NT2/D1 (cell line): ENCODE data around the gene MMP26.

ENCODE experiments used
- DNase-seq: peaks from one replicate; pipeline ENCODE4 v3.0.0-alpha.2; 2011; ENCODE audit warnings: low read depth, low spot score
- H3K27me3 ChIP-seq: 2 replicates; pipeline ENCODE4 v1.6.0; 2011; ENCODE audit warnings: mild to moderate bottlenecking; ENCODE audit not compliant: insufficient read length, insufficient read depth
- H3K36me3 ChIP-seq: 2 replicates; pipeline ENCODE4 v1.6.1; 2011; ENCODE audit warnings: mild to moderate bottlenecking, low read length, mixed read lengths; ENCODE audit not compliant: insufficient read depth, insufficient read length
- H3K4me1 ChIP-seq: 2 replicates; pipeline ENCODE4 v1.5.1; 2011; ENCODE audit not compliant: insufficient read depth, insufficient read length
- H3K4me3 ChIP-seq: 2 replicates; pipeline ENCODE4 v1.5.1; 2011; ENCODE audit warnings: low read depth; ENCODE audit not compliant: insufficient read length
- H3K9ac ChIP-seq: 2 replicates; pipeline ENCODE4 v1.6.0; 2011; ENCODE audit warnings: low read depth; ENCODE audit not compliant: insufficient read length
- H3K9me3 ChIP-seq: 2 replicates; pipeline ENCODE4 v1.5.1; 2011; ENCODE audit warnings: mild to moderate bottlenecking, low read length; ENCODE audit not compliant: insufficient read depth
- SUZ12 ChIP-seq: IDR thresholded peaks from 2 replicates; pipeline ENCODE4 v1.6.1; 2011; ENCODE audit not compliant: insufficient read length, insufficient read depth; ENCODE audit errors: extremely low read depth
- YY1 ChIP-seq: IDR thresholded peaks from 2 replicates; pipeline ENCODE4 v1.6.1; 2011; ENCODE audit not compliant: insufficient read length, insufficient read depth
- ZNF274 ChIP-seq: IDR thresholded peaks from 2 replicates; pipeline ENCODE4 v1.6.1; 2011; ENCODE audit warnings: mild to moderate bottlenecking, low read depth, low read length

The MMP26 gene

DNA sequence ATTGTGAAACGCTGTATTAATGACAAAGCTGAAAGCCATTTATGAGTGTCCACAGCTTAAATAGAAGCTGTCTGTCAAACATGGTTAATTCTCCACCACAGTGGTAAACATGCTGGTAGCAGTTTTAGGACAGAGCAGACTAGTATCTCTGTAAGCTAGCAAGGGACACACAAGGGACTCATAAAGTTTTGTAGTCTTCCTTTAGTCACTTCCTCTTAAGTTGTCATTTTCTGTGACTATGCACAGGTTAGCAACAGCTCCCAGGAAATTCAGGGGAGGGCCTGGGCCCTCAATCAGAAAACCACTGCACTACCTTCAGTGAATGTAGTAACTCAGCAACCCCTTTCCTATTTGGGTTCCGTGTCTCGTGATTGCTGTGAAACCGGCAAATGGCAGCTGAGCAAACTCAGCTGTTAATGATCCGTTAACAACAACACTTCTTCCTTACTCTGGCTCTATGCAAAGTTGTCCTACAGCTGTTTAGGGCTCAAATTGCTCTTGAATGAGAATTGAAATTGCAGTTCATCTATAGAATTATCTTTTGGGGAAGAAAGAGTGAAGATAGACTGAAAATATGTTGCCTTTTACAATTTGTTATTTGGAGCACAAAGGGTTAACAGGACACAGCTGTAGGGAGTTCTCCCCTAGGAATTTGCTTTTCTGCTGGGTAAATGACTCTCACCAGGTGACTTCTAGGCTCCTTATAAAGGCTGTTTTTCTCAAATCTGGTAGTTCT is at the start of gene MMP26:
Gene MMP26 (plus strand): TSS at position 731 of the 736 bp plus-strand sequence.
- DNase-seq = no peak
- no peak within 1 kb of the TSS for H3K9ac ChIP-seq
- H3K27me3 ChIP-seq = no peaks in the 10 kb centered on the region
- no peaks in the 10 kb centered on the region for H3K36me3 ChIP-seq
- no peaks in the 10 kb centered on the region for H3K4me1 ChIP-seq
- no peak within 1 kb of the TSS for H3K4me3 ChIP-seq
- H3K9me3 ChIP-seq = no peaks in the 10 kb centered on the region
- no peak for TF ChIP-seq YY1
- TF ChIP-seq SUZ12 = no peak
- no peak for TF ChIP-seq ZNF274

DNA sequence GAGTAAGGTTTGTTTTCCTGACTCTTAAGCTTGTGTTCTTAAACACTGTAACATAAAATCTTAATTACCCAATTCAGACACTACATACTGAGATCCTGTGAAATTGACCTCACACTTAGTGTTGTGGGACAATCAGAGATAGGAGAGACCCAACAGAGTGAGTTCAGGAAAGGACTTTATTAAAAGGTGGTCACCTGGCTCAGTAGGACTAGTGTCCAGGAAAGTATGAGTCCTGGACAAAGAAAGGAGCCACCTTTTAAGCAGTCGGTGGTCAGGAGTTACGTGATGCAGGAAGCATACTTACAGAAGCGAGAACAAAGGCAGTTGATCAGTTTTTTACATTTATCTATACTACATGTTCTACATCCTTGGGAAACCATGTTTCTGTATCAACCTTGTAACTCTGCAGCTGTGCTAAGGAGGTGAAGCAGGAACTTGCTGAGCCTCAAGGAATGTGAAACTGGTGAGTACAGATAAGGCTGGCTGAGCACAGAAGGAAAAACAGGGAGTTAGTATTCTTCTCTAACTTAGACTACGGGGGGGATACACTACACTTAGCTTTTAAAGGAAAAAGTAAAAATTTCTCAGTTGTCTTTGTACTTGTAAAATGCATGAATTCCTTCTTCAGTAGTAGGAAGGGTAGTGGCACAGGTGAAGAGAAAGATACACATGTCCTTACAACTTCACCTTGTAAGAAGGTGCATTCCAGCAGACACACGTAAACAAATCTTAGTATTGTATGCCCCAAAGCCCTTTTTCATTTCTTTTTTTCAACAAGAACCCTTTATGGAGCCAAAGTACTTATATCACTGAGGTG is 45.7 kb upstream of the MMP26 start:
- Histone ChIP-seq H3K4me1 (no peaks in the 10 kb centered on the region), H3K9ac (no peak overlapping the region), H3K27me3 (no peaks in the 10 kb centered on the region), H3K4me3 (no peak overlapping the region), H3K36me3 (no peaks in the 10 kb centered on the region), H3K9me3 (no peaks in the 10 kb centered on the region)
- no peak for TF ChIP-seq SUZ12
- no peak for TF ChIP-seq YY1
- DNase-seq = no peak

DNA sequence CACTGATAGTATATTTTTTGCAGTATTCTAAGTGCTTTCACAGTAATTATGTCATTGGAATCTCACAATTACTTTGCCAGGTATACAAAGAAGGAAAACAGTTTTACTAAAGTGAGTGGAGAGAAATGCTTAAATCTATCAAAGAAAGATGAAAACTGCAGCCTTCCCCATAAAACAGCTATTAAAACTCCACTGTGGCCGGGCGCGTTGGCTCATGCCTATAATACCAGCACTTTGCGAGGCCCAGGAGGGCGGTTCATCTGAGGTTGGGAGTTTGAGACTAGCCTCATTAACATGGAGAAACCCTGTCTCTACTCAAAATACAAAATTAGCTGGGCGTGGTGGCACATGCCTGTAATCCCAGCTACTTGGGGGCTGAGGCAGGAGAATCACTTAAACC is 41.7 kb upstream of the MMP26 start:
- no peak for DNase-seq
- Histone ChIP-seq H3K36me3 (no peaks in the 10 kb centered on the region), H3K9ac (no peak overlapping the region), H3K4me3 (no peak overlapping the region), H3K9me3 (no peaks in the 10 kb centered on the region), H3K4me1 (no peaks in the 10 kb centered on the region), H3K27me3 (no peaks in the 10 kb centered on the region)
- no peak for TF ChIP-seq SUZ12
- TF ChIP-seq YY1 = no peak
- no peak for TF ChIP-seq ZNF274

DNA sequence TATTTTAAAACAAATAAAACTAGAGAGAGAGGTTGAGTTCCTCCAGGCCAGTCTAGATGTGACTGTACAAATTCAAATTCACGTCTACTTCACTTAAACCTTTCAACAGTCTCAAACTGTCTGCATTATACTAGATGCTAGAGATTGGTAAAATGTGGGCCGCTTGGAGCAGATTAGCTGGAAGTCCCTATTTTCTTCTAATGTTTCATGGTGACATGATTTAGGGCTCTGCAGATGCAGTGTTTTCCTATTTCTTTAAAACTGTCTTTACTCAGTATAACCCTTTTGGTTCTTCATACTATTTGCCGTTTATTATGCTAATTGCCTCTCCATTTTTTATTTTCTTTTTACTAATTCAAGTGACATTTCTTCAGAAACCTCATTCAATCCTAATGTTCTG is 40.4 kb upstream of the MMP26 start:
- no peaks in the 10 kb centered on the region for H3K27me3 ChIP-seq

DNA sequence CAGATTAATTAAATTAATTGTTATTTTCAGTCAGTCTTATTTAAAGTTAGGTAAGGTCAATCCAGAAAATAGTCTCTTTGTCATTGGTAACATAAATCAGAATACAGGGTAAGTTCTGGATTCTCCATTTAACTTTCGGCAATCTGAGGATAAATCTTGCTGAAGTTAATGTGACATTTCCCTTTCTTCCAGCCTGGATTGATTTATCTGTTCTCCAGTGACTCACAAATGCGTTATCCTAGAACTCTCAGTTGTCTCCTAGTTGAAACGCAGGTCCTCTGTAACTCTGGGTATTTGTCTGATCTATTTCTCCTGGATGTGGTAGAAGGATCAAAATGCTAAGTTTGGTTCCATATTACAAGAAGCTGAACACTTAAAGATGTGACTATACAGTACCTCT is 39.8 kb upstream of the MMP26 start:
- TF ChIP-seq ZNF274 (no peak), YY1 (no peak), SUZ12 (no peak)
- Histone ChIP-seq H3K9ac (no peak overlapping the region), H3K9me3 (no peaks in the 10 kb centered on the region), H3K36me3 (no peaks in the 10 kb centered on the region), H3K4me3 (no peak overlapping the region), H3K27me3 (no peaks in the 10 kb centered on the region), H3K4me1 (no peaks in the 10 kb centered on the region)
- DNase-seq = no peak

More for the DNA sequence above, 40.4 kb upstream of the MMP26 start:
- no peak for DNase-seq
- no peaks in the 10 kb centered on the region for H3K36me3 ChIP-seq
- no peaks in the 10 kb centered on the region for H3K9me3 ChIP-seq
- no peaks in the 10 kb centered on the region for H3K4me1 ChIP-seq
- H3K9ac ChIP-seq = no peak overlapping the region
- TF ChIP-seq SUZ12 = no peak
- TF ChIP-seq YY1 = no peak
- no peak for TF ChIP-seq ZNF274
- H3K4me3 ChIP-seq = no peak overlapping the region

DNA sequence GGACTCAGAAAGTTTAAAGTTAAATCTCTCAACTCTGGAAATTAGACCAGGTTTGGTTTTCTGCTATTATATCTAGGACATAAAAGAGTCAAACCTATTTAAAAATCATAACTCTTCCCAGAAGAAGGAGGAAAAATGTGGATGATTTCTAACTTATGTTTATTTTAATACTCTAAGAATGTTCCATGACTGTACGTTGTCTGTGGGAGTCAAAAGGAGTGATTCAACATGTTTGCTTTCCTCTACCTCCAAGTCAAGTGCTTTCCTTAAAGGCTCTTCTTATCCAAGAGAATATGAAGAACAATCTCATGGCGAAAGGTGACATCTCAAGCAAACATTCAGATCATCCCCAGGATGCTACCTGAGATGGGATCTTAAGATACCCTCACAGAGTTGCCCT is 39.2 kb upstream of the MMP26 start:
- H3K4me1 ChIP-seq = no peaks in the 10 kb centered on the region
- DNase-seq = no peak
- no peak overlapping the region for H3K9ac ChIP-seq
- TF ChIP-seq SUZ12 (no peak), YY1 (no peak), ZNF274 (no peak)
- no peaks in the 10 kb centered on the region for H3K36me3 ChIP-seq
- H3K27me3 ChIP-seq = no peaks in the 10 kb centered on the region
- no peaks in the 10 kb centered on the region for H3K9me3 ChIP-seq
- H3K4me3 ChIP-seq = no peak overlapping the region

DNA sequence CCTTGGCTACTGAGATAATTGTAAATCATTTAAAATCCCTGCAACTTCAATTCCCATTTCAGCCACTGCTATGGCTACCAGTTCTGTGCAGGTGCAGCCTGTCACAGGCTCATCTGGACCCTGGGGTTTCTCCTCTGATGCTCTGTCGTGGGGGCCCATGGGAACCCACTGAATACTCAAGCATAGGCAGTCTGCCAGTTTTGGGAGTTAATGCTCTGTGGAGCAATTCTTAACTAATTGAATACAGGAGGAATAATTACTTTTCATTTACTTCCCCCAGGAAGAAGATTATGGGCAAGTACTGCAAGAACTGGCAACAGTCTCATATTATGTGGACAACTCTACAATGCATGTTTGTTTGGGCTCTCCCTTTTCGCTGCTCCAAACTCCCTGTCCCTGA is 32.8 kb upstream of the MMP26 start:
- TF ChIP-seq YY1 = no peak
- TF ChIP-seq ZNF274 = no peak
- TF ChIP-seq SUZ12 = no peak
- no peaks in the 10 kb centered on the region for H3K36me3 ChIP-seq
- no peak overlapping the region for H3K4me3 ChIP-seq
- DNase-seq = no peak
- H3K27me3 ChIP-seq = no peaks in the 10 kb centered on the region
- H3K4me1 ChIP-seq = no peaks in the 10 kb centered on the region
- no peak overlapping the region for H3K9ac ChIP-seq
- H3K9me3 ChIP-seq = no peaks in the 10 kb centered on the region
